VCaP (cell line): ENCODE data around the gene FAM163B.

Source experiments
- H3K27ac ChIP-seq: fragments of 450-650 bp; 2 replicates; pipeline ENCODE4 v1.5.1; 2017
- CTCF ChIP-seq: fragments of 450-650 bp; conservative IDR thresholded peaks from 2 replicates; pipeline ENCODE4 v1.5.1; 2017; ENCODE audit warnings: mild to moderate bottlenecking, moderate library complexity

The FAM163B gene

GRCh38 chr9:133573791-133574515 is 35.2 kb downstream of the FAM163B start:
- no peak overlapping the region for H3K27ac ChIP-seq

GRCh38 chr9:133572821-133573361 is 36.3 kb downstream of the FAM163B start:
- peak overlapping the region; percentile 42 for H3K27ac ChIP-seq
- no peak for TF ChIP-seq CTCF

More at GRCh38 chr9:133573791-133574515, 35.2 kb downstream of the FAM163B start:
- TF ChIP-seq CTCF: no peak

- TF ChIP-seq CTCF: no peak
- H3K27ac ChIP-seq: peak overlapping the region; percentile 42
Measured at GRCh38 chr9:133571896-133572595, 37.1 kb downstream of the FAM163B start.

GRCh38 chr9:133571391-133571890 is 37.7 kb downstream of the FAM163B start:
- no peak overlapping the region for H3K27ac ChIP-seq
- no peak for TF ChIP-seq CTCF

- no peak overlapping the region for H3K27ac ChIP-seq
- no peak for TF ChIP-seq CTCF
Measured at GRCh38 chr9:133570691-133571080, 38.5 kb downstream of the FAM163B start.

GRCh38 chr9:133569891-133570690 is 39.1 kb downstream of the FAM163B start:
- TF ChIP-seq CTCF: no peak
- H3K27ac ChIP-seq: no peak overlapping the region
